Activated T-cell treated with anti-CD3 and anti-CD28 coated beads for 48 hours (primary cell): ENCODE results near the gene KRTAP10-5.
"Not testable (repeated sequence)": the region's sequence is repeated elsewhere in the genome, so short reads cannot be mapped to it uniquely, and the experiment has no call there.

Experiments
- DNase-seq: peaks from one replicate; pipeline ENCODE4 v3.0.0-alpha.2; 2020; ENCODE audit warnings: low read depth

KRTAP10-5 gene

DNA sequence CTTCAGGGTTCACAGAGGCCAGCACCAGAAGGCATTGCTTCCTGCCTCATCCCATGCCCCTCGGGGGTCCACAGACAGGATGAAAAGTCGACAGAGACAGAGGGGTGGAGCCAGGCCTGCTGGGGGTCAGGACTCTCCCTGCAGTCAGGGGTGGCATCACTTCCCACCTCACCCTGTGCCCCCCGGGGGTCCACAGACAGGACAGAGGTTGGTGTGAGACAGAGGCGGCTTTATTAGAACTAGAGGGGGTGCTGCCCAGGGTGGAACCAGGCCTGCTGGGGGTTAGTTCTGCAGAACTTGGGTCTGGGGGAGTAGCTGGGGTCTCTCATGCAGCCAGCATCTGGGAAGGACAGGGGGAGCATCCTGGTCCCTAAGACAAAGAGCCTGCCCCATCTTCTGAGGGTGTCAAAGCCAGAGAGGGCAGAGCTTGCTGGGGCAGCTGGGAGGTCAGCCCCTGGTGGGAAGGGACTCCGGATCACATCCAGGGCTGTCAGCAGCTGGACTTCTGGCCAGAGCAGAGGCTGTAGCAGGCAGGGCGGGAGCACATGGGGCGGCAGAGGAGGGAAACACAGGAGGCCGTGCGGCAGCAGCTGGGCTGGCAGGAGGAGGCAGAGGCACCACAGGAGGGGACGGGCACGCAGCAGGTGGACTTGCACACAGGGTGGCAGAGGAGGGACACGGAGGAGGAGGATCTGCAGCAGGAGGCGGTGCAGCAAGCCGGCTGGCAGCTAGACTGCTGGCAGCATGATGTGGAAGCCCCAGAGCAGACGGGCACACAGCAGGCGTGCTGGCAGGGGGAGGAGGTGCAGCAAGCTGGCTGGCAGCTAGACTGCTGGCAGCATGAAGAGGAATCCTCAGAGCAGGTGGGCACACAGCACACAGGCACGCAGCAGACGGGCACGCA, 10.7 kb upstream of the KRTAP10-5 start:
- DNase-seq, result not testable (repeated sequence)

- no peak for DNase-seq
Measured at GRCh38 chr21:44590311-44590721, 9.9 kb upstream of the KRTAP10-5 start.

DNA sequence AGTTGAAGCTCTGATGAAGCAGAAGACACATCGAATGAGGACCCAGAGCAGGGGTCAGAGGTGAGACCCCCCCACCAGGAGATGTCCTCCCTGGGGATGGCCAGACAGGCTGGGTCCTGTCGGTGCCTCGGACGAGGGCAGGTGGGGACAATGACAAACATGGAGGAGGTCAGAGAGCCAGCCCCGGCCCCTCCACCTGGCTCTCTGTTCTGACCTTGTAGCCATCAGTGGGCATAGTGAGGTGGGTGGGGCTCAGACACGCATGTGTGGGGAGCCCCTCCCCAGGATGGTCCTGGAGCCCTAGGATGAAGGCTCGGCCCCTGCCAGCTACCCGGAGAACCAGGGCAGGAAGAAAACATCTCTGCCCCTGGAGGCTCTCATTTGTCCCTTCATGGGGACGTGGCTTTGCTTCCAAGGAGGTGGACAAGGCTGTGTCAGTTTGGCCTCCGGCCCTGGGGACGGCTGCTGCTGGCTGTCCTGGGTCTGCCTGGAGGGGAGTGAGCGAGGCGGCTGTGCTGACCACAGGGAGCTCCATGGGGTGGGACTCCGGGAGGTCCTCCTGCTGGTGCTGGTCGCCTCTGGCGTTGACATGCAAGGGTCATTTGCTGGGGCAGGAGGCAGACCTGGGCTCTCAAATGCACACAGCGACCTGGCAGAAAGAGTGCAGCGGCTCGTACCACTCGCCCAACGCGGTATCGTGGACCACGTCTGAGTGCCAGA, 9.3 kb upstream of the KRTAP10-5 start:
- no peak for DNase-seq

- no peak for DNase-seq
Measured at GRCh38 chr21:44589094-44589493, 8.7 kb upstream of the KRTAP10-5 start.

- DNase-seq, result no peak
Measured at GRCh38 chr21:44585892-44586291, 5.5 kb upstream of the KRTAP10-5 start.

- peak; percentile 9 for DNase-seq
Measured at GRCh38 chr21:44583800-44584147, 3.4 kb upstream of the KRTAP10-5 start.

DNA sequence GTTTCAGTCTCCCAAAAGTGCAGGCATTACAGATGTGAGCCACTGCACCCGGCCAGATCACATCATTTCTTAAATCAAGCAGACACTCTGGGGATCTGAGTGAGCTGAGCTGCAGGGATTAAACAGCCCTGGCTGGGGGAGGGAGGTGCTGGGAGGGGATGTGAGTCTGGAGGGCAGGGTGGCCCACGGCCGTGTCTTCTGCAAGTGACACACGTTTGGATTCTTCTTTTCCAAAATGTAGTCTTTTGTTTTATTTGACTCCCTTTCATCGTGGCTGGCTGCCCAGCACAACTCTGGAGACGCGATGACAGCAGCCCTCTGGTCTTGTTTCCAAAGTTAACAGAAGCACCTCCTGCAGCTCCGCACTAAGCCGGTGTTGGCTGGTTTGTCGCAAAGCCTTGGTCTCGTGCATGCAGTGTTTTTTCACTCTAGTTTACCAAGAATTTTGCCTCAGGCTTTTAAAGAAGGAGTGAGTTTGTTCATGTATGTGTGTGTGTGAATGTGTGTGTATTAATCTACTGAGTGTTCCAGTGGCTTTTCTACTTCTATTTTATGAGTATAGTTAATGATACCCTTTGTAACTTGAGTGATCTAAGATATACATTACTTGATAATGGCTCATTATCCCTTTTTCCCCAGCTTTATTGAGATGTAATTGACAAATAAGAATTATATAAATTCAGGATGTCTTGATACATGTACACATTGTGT, 2.8 kb upstream of the KRTAP10-5 start:
- no peak for DNase-seq

- DNase-seq, result no peak
Measured at GRCh38 chr21:44582055-44582454, 1.7 kb upstream of the KRTAP10-5 start.

DNA sequence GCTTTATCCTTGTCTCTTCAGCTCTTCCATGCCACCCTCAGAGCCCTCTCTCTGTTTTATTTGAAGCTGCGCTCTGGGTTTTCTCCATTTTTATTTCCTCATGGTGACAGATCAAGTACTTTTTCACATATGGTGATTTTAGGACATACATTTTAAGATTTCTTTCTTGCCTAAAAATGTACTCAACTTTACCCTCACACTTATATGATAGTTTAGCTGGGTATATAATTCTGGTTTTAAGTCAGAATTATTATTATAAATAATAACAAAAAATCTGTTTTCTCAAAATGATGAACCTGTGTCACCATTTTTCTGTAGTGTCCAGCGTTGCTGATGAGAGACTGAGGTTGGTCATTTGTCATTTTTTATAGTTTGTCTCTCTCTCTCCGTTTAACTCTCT, 754 bp upstream of the KRTAP10-5 start:
- no peak for DNase-seq

- no peak for DNase-seq
Measured at GRCh38 chr21:44579833-44580144, 615 bp downstream of the KRTAP10-5 start.

- no peak for DNase-seq
Measured at GRCh38 chr21:44579056-44579832, 1.2 kb downstream of the KRTAP10-5 start.

DNA sequence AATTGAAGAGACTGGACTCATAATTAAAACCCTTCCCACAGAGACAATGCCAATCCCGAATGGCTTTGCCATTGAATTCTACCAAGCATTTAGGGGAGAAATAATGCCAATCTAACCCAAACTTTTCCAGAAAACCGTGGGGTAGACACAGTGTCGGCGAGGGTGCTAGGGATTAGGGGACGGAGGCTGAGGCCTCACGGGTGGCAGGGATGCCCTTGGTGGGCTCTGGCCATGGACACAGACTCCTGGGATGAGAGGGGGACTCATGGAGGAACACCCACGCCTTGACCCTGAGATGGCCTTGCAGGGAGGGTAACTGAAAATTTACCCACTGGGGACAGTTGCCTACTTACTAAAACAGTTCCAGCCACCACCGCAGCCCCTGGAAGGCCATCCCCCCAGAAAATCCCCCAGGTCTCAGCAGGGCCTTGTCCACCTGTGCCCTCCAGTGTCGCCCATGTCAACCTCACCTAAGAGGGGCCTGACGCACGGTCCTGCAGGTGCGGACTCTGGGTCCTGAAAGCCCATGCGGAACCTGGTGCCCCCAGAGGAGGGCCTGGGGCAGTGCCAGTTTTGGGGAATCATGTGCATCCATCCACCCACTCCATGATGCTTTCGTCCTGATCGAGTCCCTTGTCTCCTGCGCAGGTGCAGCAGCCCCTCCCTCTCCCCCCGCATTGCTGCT, 1.9 kb downstream of the KRTAP10-5 start:
- no peak for DNase-seq

- no peak for DNase-seq
Measured at GRCh38 chr21:44576025-44576420, 4.4 kb downstream of the KRTAP10-5 start.

DNA sequence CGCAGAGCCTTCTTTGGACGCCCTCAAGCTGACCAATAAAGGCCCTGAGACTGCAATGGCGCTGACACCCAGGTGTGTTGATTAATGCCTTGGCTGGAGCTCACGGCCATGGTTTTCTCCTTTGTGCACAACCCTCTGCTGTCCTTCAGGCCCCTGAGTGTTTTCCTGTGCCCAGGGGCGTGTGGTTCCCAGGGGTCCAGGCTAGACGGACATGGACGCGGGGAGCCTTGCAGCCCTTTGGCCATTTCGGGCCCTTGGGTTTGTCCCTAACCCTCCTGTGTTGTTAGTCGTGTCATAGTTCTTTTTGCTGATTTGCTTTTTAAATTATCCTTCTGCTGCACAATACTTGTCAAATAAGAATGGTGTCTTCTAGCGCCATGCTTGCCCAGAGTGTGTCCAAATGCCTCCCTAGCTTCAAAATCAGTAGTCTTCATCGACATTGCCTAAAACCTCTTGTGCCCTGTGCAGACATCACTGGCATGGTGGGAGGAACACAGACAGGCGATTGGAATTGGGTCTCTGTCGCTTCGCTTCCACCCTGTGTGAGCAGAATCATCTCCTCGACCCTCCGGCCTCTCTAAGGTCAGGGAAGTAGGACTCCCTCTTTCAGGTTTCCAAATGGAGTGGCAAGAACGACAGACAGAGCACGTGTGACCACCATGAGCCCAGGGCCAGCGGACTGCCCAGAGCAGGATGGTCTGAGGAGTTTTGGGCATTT, 4.9 kb downstream of the KRTAP10-5 start:
- DNase-seq, result no peak

GRCh38 chr21:44574457-44575306, 5.7 kb downstream of the KRTAP10-5 start:
- no peak for DNase-seq

DNA sequence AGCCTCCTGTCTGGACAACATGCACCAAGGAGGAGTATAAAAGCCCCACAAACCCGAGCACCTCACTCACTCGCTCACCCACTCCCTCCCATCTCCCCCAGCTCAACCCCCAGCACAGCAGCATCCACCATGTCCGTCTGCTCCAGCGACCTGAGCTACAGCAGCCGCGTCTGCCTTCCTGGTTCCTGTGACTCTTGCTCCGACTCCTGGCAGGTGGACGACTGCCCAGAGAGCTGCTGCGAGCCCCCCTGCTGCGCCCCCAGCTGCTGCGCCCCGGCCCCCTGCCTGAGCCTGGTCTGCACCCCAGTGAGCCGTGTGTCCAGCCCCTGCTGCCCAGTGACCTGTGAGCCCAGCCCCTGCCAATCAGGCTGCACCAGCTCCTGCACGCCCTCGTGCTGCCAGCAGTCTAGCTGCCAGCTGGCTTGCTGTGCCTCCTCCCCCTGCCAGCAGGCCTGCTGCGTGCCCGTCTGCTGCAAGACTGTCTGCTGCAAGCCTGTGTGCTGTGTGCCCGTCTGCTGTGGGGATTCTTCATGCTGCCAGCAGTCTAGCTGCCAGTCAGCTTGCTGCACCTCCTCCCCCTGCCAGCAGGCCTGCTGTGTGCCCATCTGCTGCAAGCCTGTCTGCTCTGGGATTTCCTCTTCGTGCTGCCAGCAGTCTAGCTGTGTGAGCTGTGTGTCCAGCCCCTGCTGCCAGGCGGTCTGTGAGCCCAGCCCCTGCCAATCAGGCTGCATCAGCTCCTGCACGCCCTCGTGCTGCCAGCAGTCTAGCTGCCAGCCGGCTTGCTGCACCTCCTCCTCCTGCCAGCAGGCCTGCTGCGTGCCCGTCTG, 6.6 kb downstream of the KRTAP10-5 start, which contains the start of gene KRTAP10-4:
TSS of gene KRTAP10-4 (plus strand) at position 100 of the 827 bp plus-strand sequence. CDS start at position 130, 30 bp downstream.
- DNase-seq, result not testable (repeated sequence)

GRCh38 chr21:44572959-44573583, 7.3 kb downstream of the KRTAP10-5 start:
- no peak for DNase-seq
